Activated CD8-positive, alpha-beta memory T cell treated with anti-CD3 and anti-CD28 coated beads for 36 hours (primary cell): ENCODE results near the gene COMMD9. TPM values are rescaled to one million over a fixed set of nuclear protein-coding genes. Genes with fewer than 3 reads are reported as not detected.

Experiments
- CTCF ChIA-PET: fragments of 350-600 bp; sonication (Branson Sonifier 250); formaldehyde crosslinking; loops from one replicate; lab custom pipeline; 2021; ENCODE audit warnings: antibody characterized with exemption; lab: Charles Lee
- POLR2A ChIA-PET: fragments of 350-600 bp; sonication (Branson Sonifier 250); formaldehyde crosslinking; loops from one replicate; lab custom pipeline; 2021; ENCODE audit warnings: antibody characterized with exemption; lab: Charles Lee
- total RNA-seq, 2 experiments: library from RNA; stranded (reverse); gene quantifications; one replicate each; pipeline ENCODE4 v1.2.3, GENCODE V29; 2021

The COMMD9 gene
- total RNA-seq, 2 experiments from 2014 or later: 50.4 to 55.2 TPM

- CTCF ChIA-PET: interaction anchor here (0.6 kb wide), 1 partner anchor 414 kb away, joined by 3 read pairs; no protein-coding TSS in a partner anchor
- POLR2A ChIA-PET: no interaction called here
Observed at GRCh38 chr11:36235750-36236149, 53.5 kb downstream of the COMMD9 start.

GRCh38 chr11:36234825-36235224, 54.4 kb downstream of the COMMD9 start:
- ChIA-PET POLR2A (no interaction called here), CTCF (no interaction called here)

GRCh38 chr11:36233204-36233603, 56.0 kb downstream of the COMMD9 start:
- POLR2A ChIA-PET: no interaction called here
- CTCF ChIA-PET: interaction anchor here (0.7 kb wide), 1 partner anchor 225 kb away, joined by 3 read pairs; no protein-coding TSS in a partner anchor

GRCh38 chr11:36230779-36231699, 58.2 kb downstream of the COMMD9 start:
- CTCF ChIA-PET: no interaction called here

GRCh38 chr11:36229091-36229705, 60.0 kb downstream of the COMMD9 start:
- POLR2A ChIA-PET: no interaction called here

More at GRCh38 chr11:36230779-36231699, 58.2 kb downstream of the COMMD9 start:
- POLR2A ChIA-PET: no interaction called here

GRCh38 chr11:36228689-36229088, 60.5 kb downstream of the COMMD9 start:
- ChIA-PET CTCF (no interaction called here), POLR2A (no interaction called here)

More at GRCh38 chr11:36229091-36229705, 60.0 kb downstream of the COMMD9 start:
- CTCF ChIA-PET: no interaction called here

GRCh38 chr11:36227044-36227443, 62.2 kb downstream of the COMMD9 start:
- CTCF ChIA-PET: no interaction called here
- POLR2A ChIA-PET: no interaction called here

- POLR2A ChIA-PET: no interaction called here
- CTCF ChIA-PET: interaction anchor here (0.6 kb wide), 1 partner anchor 381 kb away, joined by 4 read pairs; no protein-coding TSS in a partner anchor
Observed at GRCh38 chr11:36224209-36224882, 64.9 kb downstream of the COMMD9 start.

- POLR2A ChIA-PET: no interaction called here
- CTCF ChIA-PET: interaction anchor here (0.6 kb wide), 1 partner anchor 757 kb away, joined by 6 read pairs; no protein-coding TSS in a partner anchor
Observed at GRCh38 chr11:36222831-36223635, 66.2 kb downstream of the COMMD9 start.

Other genes starting within 250 kb of the COMMD9 start
- 10 to 100 TPM; 15.5 to 18.2 TPM for gene PRR5L, start 6.9 kb upstream of the COMMD9 start, total RNA-seq
- 10 to 100 TPM; 10.9 to 11.7 TPM for gene TRAF6, start 220.8 kb upstream of the COMMD9 start, total RNA-seq